ENCODE measurements around the gene PARK7.

The PARK7 gene

DNA sequence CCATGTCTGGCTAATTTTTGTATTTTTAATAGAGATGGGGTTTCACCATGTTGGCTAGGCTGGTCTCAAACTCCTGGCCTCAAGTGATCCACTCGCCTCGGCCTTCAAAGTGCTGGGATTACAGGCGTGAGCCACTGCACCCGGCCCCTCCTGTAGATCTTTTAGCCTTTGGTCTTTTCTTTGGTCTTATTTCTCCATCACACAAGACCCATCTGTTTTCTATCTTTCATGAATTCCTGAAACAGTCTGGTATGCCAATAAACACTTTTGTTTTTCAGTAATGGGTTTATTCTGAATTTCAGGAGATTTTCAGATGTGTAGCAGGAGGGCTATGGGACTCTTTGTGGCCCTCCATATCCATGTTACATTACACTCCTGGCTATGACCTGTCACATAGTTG, 41.4 kb downstream of the PARK7 start:
- DNase-seq (ENCODE audit: low read depth, low spot score): no peak
- CTCF ChIA-PET: interaction anchor here (0.9 to 1.6 kb wide), 3 partner anchors 18 to 311 kb away, joined by 3 read pairs; no protein-coding TSS in a partner anchor
- H3K4me3 ChIP-seq (ENCODE audit: low read depth, low read length): no peak overlapping the region
- TF ChIP-seq, protein P1, sequence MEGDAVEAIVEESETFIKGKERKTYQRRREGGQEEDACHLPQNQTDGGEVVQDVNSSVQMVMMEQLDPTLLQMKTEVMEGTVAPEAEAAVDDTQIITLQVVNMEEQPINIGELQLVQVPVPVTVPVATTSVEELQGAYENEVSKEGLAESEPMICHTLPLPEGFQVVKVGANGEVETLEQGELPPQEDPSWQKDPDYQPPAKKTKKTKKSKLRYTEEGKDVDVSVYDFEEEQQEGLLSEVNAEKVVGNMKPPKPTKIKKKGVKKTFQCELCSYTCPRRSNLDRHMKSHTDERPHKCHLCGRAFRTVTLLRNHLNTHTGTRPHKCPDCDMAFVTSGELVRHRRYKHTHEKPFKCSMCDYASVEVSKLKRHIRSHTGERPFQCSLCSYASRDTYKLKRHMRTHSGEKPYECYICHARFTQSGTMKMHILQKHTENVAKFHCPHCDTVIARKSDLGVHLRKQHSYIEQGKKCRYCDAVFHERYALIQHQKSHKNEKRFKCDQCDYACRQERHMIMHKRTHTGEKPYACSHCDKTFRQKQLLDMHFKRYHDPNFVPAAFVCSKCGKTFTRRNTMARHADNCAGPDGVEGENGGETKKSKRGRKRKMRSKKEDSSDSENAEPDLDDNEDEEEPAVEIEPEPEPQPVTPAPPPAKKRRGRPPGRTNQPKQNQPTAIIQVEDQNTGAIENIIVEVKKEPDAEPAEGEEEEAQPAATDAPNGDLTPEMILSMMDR (IDR thresholded peaks at IDR 0.05; ENCODE audit: insufficient read depth, low read length, missing control alignments): no peak
- POLR2A ChIA-PET: no interaction called here

DNA sequence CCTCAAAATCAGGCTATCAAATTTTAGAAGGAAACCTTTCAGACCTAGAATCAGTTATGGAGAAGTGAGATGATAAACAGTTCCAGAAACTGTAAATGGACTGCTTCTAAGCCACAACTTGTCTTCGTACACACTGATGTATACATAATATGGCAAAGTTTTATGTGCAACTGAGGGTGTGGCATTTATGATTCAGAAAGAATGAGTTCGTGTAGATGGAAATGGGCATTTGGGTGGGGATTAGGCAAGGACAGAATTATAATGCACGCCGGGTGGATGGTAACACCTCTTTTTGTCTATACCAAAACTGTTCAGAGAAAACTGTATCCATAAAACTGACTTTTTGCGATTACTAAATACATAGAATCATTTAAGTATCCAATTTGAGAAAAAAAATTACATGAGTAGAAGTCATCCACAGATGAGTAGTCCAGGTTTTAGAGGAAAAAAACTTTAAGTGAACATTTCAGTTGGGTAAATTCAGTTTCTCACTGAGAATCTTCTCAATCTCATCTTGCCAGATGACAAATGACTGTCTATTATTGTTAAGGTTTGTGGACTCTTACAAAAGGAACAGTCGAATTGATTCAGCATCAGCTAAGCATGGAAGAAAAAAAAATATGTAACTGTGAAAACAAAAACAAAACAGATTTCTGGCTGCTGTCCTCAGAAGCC, 42.1 kb downstream of the PARK7 start:
- no peak for DNase-seq (ENCODE audit: low read depth, low spot score)
- ChIA-PET CTCF (interaction anchor here (1.2 to 5.0 kb wide), 3 partner anchors 13 to 28 kb away, joined by 4 to 39 read pairs (median 4); no protein-coding TSS in a partner anchor), POLR2A (interaction anchor here (0.8 kb wide), 1 partner anchor 15 kb away, joined by 4 read pairs; no protein-coding TSS in a partner anchor)
- no peak overlapping the region for H3K4me3 ChIP-seq (ENCODE audit: low read depth, low read length)
- TF ChIP-seq, protein P1 (IDR thresholded peaks at IDR 0.05; ENCODE audit: insufficient read depth, low read length, missing control alignments): no peak

DNA sequence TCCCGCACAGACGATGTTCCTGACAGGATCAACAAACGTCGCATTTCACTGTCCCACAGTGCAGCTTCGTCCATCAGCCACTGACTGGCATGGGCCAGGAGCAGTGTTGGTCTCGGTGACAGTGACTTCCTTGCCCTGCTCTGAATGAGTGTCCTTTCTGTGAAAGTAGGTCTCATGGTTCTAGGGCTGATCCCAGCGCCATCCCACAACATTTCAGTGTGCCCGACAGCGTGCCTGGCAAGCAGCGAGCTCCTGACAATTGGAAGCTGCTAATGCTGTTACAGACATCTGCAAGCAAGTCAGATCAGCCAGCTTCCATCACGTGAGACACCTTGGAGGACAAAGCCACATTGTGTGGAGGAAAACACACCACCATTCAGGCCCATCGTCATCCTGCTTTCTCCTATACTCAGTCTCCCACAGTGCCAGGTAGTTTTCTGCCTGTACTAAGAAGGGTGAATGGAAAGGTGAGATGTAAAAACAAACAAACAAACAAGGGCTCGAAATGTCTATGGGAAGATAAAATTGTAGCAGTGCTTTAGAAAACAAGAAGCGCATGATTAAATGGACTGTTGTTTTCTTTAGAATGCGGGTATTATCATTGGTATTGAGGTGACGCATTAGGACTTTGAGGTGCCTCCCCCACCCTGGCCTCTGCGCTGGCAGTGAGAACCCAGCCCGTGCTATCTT, 42.7 kb downstream of the PARK7 start:
- ChIA-PET CTCF (interaction anchor here (1.2 to 5.0 kb wide), 3 partner anchors 12 to 29 kb away, joined by 4 to 39 read pairs (median 4); no protein-coding TSS in a partner anchor), POLR2A (interaction anchor here (0.6 to 0.8 kb wide), 2 partner anchors 14 to 338 kb away, joined by 3 to 4 read pairs; no protein-coding TSS in a partner anchor)
- H3K4me3 ChIP-seq (ENCODE audit: low read depth, low read length): no peak overlapping the region
- no peak for DNase-seq (ENCODE audit: low read depth, low spot score)
- TF ChIP-seq, protein P1 (IDR thresholded peaks at IDR 0.05; ENCODE audit: insufficient read depth, low read length, missing control alignments): no peak

DNA sequence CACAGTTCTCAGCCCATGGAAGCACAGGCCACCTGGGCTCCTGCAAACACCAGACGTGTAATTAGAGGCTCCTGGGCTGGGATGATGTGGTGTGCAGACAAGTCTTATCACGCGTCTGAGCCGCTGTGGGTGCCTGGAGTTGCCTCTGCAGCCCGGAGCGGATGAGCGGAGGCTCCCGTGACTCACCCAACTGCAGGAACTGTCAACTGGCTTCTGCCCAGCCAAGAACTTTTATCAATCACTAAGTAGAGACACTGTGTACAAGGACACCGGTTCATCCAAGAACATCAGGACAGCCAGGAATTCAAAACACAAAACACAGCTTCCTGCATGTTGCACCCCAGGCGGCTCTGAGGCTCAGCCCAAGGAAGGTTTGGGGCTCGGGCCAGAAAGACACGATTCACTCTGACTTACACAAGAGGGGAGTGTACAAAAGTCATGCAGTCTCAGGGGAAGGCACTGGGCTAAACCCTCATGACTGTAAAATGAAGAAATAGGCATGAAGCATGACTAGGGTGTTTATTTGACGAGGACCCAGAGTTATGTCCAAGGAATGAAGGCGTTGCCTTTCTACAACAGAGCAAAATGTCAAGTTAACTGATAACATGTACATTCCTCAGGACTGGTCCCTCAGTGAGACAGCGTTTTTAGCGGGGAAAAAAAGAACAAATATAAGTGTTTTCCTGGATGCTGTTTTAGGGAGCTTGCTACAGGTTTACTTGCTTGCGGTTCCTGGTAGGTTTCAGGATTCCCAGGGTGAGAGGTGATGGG, 43.5 kb downstream of the PARK7 start:
- no peak overlapping the region for H3K4me3 ChIP-seq (ENCODE audit: low read depth, low read length)
- CTCF ChIA-PET: interaction anchor here (1.1 to 5.0 kb wide), 5 partner anchors 11 to 309 kb away, joined by 4 to 39 read pairs (median 4); no protein-coding TSS in a partner anchor
- peak; percentile 89 for DNase-seq (ENCODE audit: low read depth, low spot score)
- TF ChIP-seq, protein P1 (IDR thresholded peaks at IDR 0.05; ENCODE audit: insufficient read depth, low read length, missing control alignments): no peak
- POLR2A ChIA-PET: interaction anchor here (0.6 to 1.5 kb wide), 2 partner anchors 309 to 338 kb away, joined by 3 to 4 read pairs; no protein-coding TSS in a partner anchor

DNA sequence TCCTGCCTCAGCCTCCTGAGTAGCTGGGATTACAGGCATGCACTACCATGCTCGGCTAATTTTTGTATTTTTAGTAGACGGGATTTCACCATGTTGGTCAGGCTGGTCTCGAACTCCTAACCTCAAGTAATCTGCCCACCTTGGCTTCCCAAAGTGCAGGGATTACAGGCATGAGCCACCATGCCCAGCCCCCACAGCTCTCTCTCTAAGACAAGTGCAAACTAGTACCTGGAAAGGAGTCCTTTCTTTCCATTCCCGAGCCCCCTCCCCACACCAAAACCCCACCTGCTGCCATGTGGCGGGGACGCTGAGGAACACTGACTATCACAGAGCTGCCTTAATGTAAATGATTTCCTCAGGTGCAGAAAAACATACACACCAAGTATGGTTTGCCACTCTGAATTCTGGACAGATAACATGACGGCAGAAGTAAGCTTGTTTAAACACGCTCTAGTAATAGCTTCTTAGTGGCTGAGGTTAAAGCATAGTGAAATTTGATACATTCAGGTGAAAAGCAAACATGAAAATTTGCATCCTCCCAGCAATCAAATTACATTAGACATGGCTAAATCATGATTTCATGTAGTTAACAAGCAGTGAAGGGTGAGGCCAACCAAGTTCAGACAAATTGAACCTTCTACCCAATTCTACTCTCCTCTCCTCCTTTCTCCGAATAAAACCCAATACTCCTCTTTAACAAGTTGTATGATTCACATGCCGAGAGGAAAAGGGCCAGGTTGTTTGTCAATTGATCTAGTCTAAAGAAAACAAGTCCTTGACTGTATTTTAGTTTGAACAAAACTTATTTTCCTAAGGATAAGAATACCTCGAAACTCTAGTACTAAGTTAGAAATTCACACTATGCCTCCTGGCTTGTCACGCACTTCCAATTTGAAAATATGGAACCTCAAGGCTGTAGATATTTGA, 44.8 kb downstream of the PARK7 start:
- TF ChIP-seq, protein P1 (IDR thresholded peaks at IDR 0.05; ENCODE audit: insufficient read depth, low read length, missing control alignments): no peak
- ChIA-PET CTCF (interaction anchor here (0.9 to 5.0 kb wide), 5 partner anchors 10 to 308 kb away, joined by 3 to 39 read pairs (median 8); no protein-coding TSS in a partner anchor), POLR2A (interaction anchor here (0.6 to 1.5 kb wide), 3 partner anchors 13 to 308 kb away, joined by 3 to 5 read pairs (median 4); no protein-coding TSS in a partner anchor)
- no peak overlapping the region for H3K4me3 ChIP-seq (ENCODE audit: low read depth, low read length)
- DNase-seq (ENCODE audit: low read depth, low spot score): no peak

Measured in AG04449 (cell line).